GM12891 (cell line): ENCODE measurements around the gene CNTNAP5.

Experiments
- DNase-seq: peaks from one replicate; pipeline ENCODE4 v3.0.0; 2011; ENCODE audit warnings: low spot score; ENCODE audit not compliant: insufficient read length
- FAIRE-seq: peaks from 2 replicates; lab custom pipeline; 2011; peaks lifted over from hg19 to GRCh38; lab: Jason Lieb, UNC
- PAX5 ChIP-seq: IDR thresholded peaks from 2 replicates; pipeline ENCODE4 v1.6.1; 2011; ENCODE audit warnings: low read length, moderate library complexity, mild to moderate bottlenecking; ENCODE audit not compliant: insufficient read depth, severe bottlenecking
- POLR2A ChIP-seq: IDR thresholded peaks from 2 replicates; pipeline ENCODE4 v1.6.1; 2011; ENCODE audit warnings: low read depth, low read length, control low read depth
- POLR2AphosphoS5 ChIP-seq: IDR thresholded peaks from 2 replicates; pipeline ENCODE4 v1.6.1; 2011; ENCODE audit warnings: low read depth, low read length, control low read depth
- POU2F2 ChIP-seq: IDR thresholded peaks from 2 replicates; pipeline ENCODE4 v1.6.1; 2011; ENCODE audit warnings: low read depth, mild to moderate bottlenecking, control low read depth, low read length, moderate library complexity
- SPI1 ChIP-seq: IDR thresholded peaks from 2 replicates; pipeline ENCODE4 v1.6.1; 2011; ENCODE audit warnings: low read depth, low read length, control low read depth
- TAF1 ChIP-seq: IDR thresholded peaks from 2 replicates; pipeline ENCODE4 v1.6.1; 2011; ENCODE audit warnings: low read depth, low read length, control low read depth

The CNTNAP5 gene

GRCh38 chr2:124092651-124093050 lies 67.6 kb downstream of the CNTNAP5 start:
- TF ChIP-seq POU2F2 (no peak), POLR2A (no peak), POLR2AphosphoS5 (no peak), PAX5 (no peak), SPI1 (no peak), TAF1 (no peak)
- no peak for FAIRE-seq

GRCh38 chr2:124104914-124105313 lies 79.8 kb downstream of the CNTNAP5 start:
- no peak for DNase-seq
- no peak for FAIRE-seq
- no peak for TF ChIP-seq TAF1
- no peak for TF ChIP-seq POU2F2
- TF ChIP-seq PAX5: no peak
- TF ChIP-seq SPI1: no peak
- TF ChIP-seq POLR2AphosphoS5: no peak
- TF ChIP-seq POLR2A: no peak

More at GRCh38 chr2:124092651-124093050, 67.6 kb downstream of the CNTNAP5 start:
- DNase-seq: no peak

- TF ChIP-seq POLR2AphosphoS5: no peak
- TF ChIP-seq SPI1: no peak
- TF ChIP-seq POLR2A: no peak
- TF ChIP-seq TAF1: no peak
- no peak for TF ChIP-seq POU2F2
- no peak for TF ChIP-seq PAX5
- FAIRE-seq (no peak), DNase-seq (no peak)
These were observed 87.1 kb downstream of the CNTNAP5 start for GRCh38 chr2:124112206-124112605.

- TF ChIP-seq POLR2A (no peak), POLR2AphosphoS5 (no peak), SPI1 (no peak), PAX5 (no peak), POU2F2 (no peak), TAF1 (no peak)
- DNase-seq (no peak), FAIRE-seq (no peak)
These were observed 87.9 kb downstream of the CNTNAP5 start for GRCh38 chr2:124112966-124113365.

DNA sequence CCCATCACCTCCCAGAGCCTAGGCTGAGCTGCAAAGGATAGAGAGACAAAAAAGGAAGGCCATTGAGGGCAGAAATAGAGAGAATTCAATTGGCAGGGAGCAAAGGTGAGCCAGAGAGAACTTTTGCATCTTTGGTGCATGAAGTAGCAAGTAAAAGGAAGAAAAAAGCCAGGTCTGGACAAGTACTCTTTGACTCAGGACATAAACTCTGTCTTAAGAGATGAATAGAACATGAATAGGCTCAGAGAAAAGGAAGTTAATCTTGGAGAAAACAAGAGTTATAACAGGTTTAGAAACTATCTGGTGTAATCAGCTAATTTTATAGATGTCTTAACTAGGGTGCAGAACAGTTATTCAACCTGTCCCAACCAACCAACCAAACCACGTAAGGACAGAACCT lies 95.2 kb downstream of the CNTNAP5 start:
- DNase-seq: no peak
- no peak for TF ChIP-seq POU2F2
- TF ChIP-seq SPI1: no peak
- TF ChIP-seq POLR2AphosphoS5: no peak
- no peak for TF ChIP-seq POLR2A
- TF ChIP-seq TAF1: no peak
- TF ChIP-seq PAX5: no peak

DNA sequence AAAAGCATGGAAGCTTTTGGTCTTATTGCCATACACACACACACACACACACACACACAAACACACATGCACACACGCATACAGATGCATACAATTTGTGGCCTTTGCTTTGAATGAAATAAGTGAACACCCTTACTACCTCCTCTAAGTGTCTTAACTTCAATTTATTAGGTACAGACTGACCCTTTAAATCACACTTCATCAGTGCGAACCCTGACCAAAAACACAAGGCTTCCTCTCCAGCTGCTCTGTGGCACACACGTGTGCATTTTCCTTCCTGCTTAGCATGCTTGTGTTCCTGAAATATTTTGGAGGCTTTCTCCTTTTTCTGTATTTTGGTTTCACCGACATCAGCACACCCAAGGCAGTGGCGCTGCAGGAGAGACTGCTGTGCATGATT lies 96.0 kb downstream of the CNTNAP5 start:
- TF ChIP-seq POU2F2 (no peak), POLR2A (no peak), TAF1 (no peak), PAX5 (no peak), POLR2AphosphoS5 (no peak), SPI1 (no peak)
- FAIRE-seq: no peak
- DNase-seq: no peak

More for the DNA sequence above, 95.2 kb downstream of the CNTNAP5 start:
- FAIRE-seq: no peak

GRCh38 chr2:124121760-124122275 lies 96.7 kb downstream of the CNTNAP5 start:
- DNase-seq: no peak
- no peak for TF ChIP-seq POLR2A
- no peak for TF ChIP-seq TAF1
- TF ChIP-seq POLR2AphosphoS5: no peak
- TF ChIP-seq PAX5: no peak
- TF ChIP-seq POU2F2: no peak
- TF ChIP-seq SPI1: no peak
- no peak for FAIRE-seq

- FAIRE-seq: no peak
- TF ChIP-seq POLR2A (no peak), PAX5 (no peak), TAF1 (no peak), SPI1 (no peak), POLR2AphosphoS5 (no peak), POU2F2 (no peak)
- no peak for DNase-seq
These were observed 97.3 kb downstream of the CNTNAP5 start for GRCh38 chr2:124122340-124122739.

DNA sequence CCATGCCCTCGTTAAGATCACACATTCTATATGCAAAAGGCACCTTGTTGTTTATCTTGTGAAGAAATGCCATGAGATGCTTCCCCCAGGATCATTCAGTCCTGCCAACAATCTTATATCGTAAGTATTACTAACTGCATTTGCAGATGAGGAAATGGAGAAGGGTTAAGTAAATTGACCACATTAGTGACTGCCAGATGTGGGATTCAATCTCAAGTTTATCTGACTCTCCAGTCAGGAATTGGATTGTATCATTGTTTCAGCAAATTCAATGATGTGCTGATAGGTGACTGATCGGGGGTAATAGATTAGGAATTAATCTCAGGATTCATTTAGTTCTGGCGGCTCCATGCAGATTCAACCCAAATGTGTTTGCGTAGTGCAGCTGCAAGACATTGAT lies 106.2 kb downstream of the CNTNAP5 start:
- DNase-seq (no peak), FAIRE-seq (no peak)
- TF ChIP-seq SPI1 (no peak), POLR2AphosphoS5 (no peak), POLR2A (no peak), TAF1 (no peak), POU2F2 (no peak), PAX5 (no peak)

DNA sequence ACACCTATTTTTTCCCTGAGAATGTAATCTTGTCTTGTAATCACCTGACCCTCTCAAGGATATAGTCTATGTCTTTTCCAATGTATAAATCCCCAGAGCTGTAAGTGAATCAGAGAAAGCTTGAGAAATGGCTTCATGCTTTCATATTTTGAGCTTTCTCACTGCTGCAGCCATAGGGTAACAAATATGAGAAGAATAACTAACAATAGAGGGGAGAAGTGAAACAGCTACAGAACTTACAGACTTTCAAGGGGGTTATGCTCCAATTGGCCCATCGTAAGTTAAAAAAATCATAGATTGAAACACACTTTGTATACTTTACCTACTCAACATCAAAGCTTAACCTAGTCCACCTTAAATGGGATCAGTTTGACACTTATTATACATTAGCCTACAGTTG lies 111.0 kb downstream of the CNTNAP5 start:
- FAIRE-seq: no peak

GRCh38 chr2:124138076-124138475 lies 113.0 kb downstream of the CNTNAP5 start:
- FAIRE-seq (no peak), DNase-seq (no peak)

More for the DNA sequence above, 111.0 kb downstream of the CNTNAP5 start:
- TF ChIP-seq POU2F2 (no peak), SPI1 (no peak)
- DNase-seq: no peak

More at GRCh38 chr2:124138076-124138475, 113.0 kb downstream of the CNTNAP5 start:
- TF ChIP-seq POLR2AphosphoS5 (no peak), TAF1 (no peak), PAX5 (no peak), POLR2A (no peak), POU2F2 (no peak), SPI1 (no peak)
